Kidney (tissue), 14 donors: Measurements from ENCODE around the gene ERFL. TPM values are rescaled to one million over a fixed set of nuclear protein-coding genes. Genes with fewer than 3 reads are reported as not detected.

Source experiments
- DNase-seq, 5 donors: peaks; one replicate each; pipeline ENCODE4 v3.0.0-alpha.2; 2013 to 2020
- FAIRE-seq: peaks from 2 replicates; lab custom pipeline; 2012; peaks lifted over from hg19 to GRCh38; lab: Jason Lieb, UNC
- H3K27ac ChIP-seq, 2 donors: one replicate each; pipeline ENCODE4 v1.7.0; 2013; ENCODE audit warnings: low read depth in 2 of 2, low read length in 2 of 2, inconsistent platforms in 1 of 2
- H3K27me3 ChIP-seq: one replicate; pipeline ENCODE4 v1.7.1; 2013; ENCODE audit warnings: low read length, inconsistent platforms; ENCODE audit not compliant: control insufficient read depth, insufficient read depth
- H3K36me3 ChIP-seq, 3 donors: one replicate each; pipeline versions ENCODE4 v1.7.0 to v1.7.1; 2013; ENCODE audit warnings: low read length in 3 of 3, control low read depth in 1 of 3, inconsistent platforms in 1 of 3; ENCODE audit not compliant: insufficient read depth in 3 of 3, control insufficient read depth in 2 of 3
- H3K4me1 ChIP-seq, 3 donors: one replicate each; pipeline versions ENCODE4 v1.7.0 to v1.7.1; 2013; ENCODE audit warnings: low read length in 3 of 3, inconsistent platforms in 1 of 3, low read depth in 1 of 3; ENCODE audit not compliant: control insufficient read depth in 2 of 3, insufficient read depth in 2 of 3
- H3K4me3 ChIP-seq, 3 donors: one replicate each; pipeline versions ENCODE4 v1.7.0 to v1.8.1; 2013; ENCODE audit warnings: low read length in 3 of 3, control low read depth in 1 of 3, inconsistent platforms in 1 of 3
- H3K9ac ChIP-seq, 3 donors: one replicate each; pipeline versions ENCODE4 v1.7.0 to v1.7.1; 2013; ENCODE audit warnings: low read length in 3 of 3, control low read depth in 1 of 3, inconsistent platforms in 1 of 3
- H3K9me3 ChIP-seq, 3 donors: one replicate each; pipeline versions ENCODE4 v1.7.0 to v1.7.1; 2013; ENCODE audit warnings: low read length in 3 of 3, control low read depth in 1 of 3, inconsistent platforms in 1 of 3; ENCODE audit not compliant: control insufficient read depth in 2 of 3, insufficient read depth in 1 of 3
- intact Hi-C: fragments of 100-400 bp; cut with DNase I; formaldehyde crosslinking; loops from one replicate; pipeline ENCODE4 v1.11.1; 2022
- polyA plus RNA-seq: library from polyadenylated mRNA; stranded (reverse); fragments of 350-450 nt; fragmentation: Illumina TruSeq; extraction: RNeasy Lipid Tissue Mini Kit (QIAGEN cat#74804); gene quantifications from one replicate; pipeline ENCODE4 v1.2.3, GENCODE V29; 2014; ENCODE audit warnings: low read depth, low replicate concordance; ENCODE audit not compliant: insufficient read depth
- total RNA-seq: library from RNA; stranded (reverse); fragmentation: NEBNext Ultra II Directional; extraction: Animal tissue kit (Norgen Biotek cat#: 25700); gene quantifications from one replicate; pipeline ENCODE4 v1.2.1, GENCODE V29; 2021
- TF ChIP-seq, protein P1 (sequence below): IDR thresholded peaks from 3 replicates; pipeline ENCODE4 v1.5.1; 2012; ENCODE audit warnings: mild to moderate bottlenecking, moderate library complexity, borderline replicate concordance; ENCODE audit not compliant: insufficient read depth; ENCODE audit errors: extremely low read depth
- donor health status: control.
- donor health status: control.
- donor health status: control.
- donor health status: control.
- donor health status: control.
- donor health status: DM: yes; HTN: yes; CAD: no.
- donor health status: Normal renal cell carcinoma (clear cell type).

The ERFL gene
- total and polyA plus RNA-seq, 2 donors from 2014 or later, result 0.69 TPM; not detected in 1

GRCh38 chr19:41933693-41934426, 5.6 kb upstream of the ERFL start:
- Histone ChIP-seq H3K4me1 (peaks cover 0 to 3% (median 3%) of the 10 kb centered on the region in 3 donors), H3K36me3 (no peaks in the 10 kb centered on the region), H3K4me3 (no peak overlapping the region), H3K27ac (no peak overlapping the region), H3K9me3 (no peaks in the 10 kb centered on the region), H3K9ac (no peak overlapping the region), H3K27me3 (peaks cover 63% of the 10 kb centered on the region)
- TF ChIP-seq, protein P1, sequence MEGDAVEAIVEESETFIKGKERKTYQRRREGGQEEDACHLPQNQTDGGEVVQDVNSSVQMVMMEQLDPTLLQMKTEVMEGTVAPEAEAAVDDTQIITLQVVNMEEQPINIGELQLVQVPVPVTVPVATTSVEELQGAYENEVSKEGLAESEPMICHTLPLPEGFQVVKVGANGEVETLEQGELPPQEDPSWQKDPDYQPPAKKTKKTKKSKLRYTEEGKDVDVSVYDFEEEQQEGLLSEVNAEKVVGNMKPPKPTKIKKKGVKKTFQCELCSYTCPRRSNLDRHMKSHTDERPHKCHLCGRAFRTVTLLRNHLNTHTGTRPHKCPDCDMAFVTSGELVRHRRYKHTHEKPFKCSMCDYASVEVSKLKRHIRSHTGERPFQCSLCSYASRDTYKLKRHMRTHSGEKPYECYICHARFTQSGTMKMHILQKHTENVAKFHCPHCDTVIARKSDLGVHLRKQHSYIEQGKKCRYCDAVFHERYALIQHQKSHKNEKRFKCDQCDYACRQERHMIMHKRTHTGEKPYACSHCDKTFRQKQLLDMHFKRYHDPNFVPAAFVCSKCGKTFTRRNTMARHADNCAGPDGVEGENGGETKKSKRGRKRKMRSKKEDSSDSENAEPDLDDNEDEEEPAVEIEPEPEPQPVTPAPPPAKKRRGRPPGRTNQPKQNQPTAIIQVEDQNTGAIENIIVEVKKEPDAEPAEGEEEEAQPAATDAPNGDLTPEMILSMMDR, result no peak
- FAIRE-seq (no peak), DNase-seq (no peak)
- intact Hi-C loops, result no loop called here

DNA sequence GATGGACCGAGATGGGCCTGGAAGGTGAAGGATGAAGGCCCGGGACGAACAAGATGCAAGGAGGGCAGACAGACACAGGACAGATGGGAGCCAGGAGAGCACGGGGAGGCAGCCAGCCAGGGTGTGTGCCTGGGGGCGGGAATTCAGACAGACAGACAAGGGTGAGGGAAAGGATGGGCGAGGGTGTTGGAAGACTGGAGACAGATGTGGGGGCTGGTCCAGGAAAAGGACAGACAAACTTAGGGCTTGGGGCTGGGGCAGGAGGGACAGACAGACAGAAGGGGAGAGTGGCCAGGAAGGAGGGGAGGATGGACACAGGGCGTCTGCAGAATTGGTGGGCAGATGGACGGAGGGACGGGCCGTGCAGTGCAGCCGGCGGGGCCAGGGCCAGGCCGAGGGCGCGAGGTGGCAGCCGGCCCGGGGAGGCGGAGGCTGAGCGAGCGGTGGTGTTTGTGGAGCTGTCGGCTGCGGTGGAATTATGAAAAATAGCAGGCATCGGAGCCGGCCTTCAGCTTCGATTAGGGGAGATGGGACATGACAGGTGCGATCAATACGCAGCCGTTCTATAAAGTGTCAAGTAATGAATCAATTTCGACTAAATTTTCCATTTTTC, 4.6 kb upstream of the ERFL start:
- peak in 1 of 5 donors; percentile 68 for DNase-seq

DNA sequence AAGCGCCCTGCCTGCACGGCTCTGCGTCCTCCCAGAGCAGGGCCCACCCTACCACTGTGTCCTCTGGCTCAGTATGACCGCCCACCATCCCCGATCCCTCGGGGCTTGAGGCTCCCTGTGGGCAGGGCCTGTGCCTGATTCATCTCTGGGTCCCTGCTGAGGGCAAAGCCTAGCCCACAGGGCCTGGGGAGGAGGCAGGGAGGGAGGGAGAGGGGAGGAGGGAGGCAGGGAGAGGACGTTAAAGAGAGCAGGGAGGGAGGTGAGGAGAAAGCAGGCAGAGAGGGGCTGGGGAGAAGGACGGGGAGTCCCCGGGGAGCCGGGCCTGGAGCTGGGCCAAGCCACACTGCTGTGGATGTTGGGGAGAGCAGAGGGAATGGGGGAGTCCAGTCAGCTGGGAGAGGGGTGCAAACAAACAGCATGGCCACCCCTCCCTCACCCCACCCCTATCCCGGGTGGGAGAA, 4.0 kb upstream of the ERFL start:
- DNase-seq, result peak in 1 of 5 donors; percentile 69
- intact Hi-C loops, result no loop called here
- Histone ChIP-seq H3K9me3 (no peaks in the 10 kb centered on the region), H3K27ac (no peak overlapping the region), H3K9ac (no peak overlapping the region), H3K36me3 (no peaks in the 10 kb centered on the region), H3K4me1 (peaks cover 0 to 6% (median 4%) of the 10 kb centered on the region in 3 donors), H3K4me3 (no peak overlapping the region), H3K27me3 (peaks cover 70% of the 10 kb centered on the region)
- FAIRE-seq, result no peak
- TF ChIP-seq, protein P1, result no peak

More for the DNA sequence above, 4.6 kb upstream of the ERFL start:
- FAIRE-seq, result no peak
- TF ChIP-seq, protein P1, result no peak
- peaks cover 68% of the 10 kb centered on the region for H3K27me3 ChIP-seq
- H3K4me3 ChIP-seq, result no peak overlapping the region
- no peaks in the 10 kb centered on the region for H3K9me3 ChIP-seq
- H3K27ac ChIP-seq, result no peak overlapping the region
- no peak overlapping the region for H3K9ac ChIP-seq
- H3K36me3 ChIP-seq, result no peaks in the 10 kb centered on the region
- H3K4me1 ChIP-seq, result peaks cover 0 to 6% (median 4%) of the 10 kb centered on the region in 3 donors
- intact Hi-C loops, result no loop called here
